ENCODE data around the gene C1orf159. TPM values are rescaled to one million over a fixed set of nuclear protein-coding genes. Genes with fewer than 3 reads are reported as not detected.

The C1orf159 gene
- total and polyA plus RNA-seq, 9 of the 15 experiments (the other 6 are each of a cell fraction or from before 2014, with no cell fraction given), result 0.28 to 54.9 (median 10.6) TPM

DNA sequence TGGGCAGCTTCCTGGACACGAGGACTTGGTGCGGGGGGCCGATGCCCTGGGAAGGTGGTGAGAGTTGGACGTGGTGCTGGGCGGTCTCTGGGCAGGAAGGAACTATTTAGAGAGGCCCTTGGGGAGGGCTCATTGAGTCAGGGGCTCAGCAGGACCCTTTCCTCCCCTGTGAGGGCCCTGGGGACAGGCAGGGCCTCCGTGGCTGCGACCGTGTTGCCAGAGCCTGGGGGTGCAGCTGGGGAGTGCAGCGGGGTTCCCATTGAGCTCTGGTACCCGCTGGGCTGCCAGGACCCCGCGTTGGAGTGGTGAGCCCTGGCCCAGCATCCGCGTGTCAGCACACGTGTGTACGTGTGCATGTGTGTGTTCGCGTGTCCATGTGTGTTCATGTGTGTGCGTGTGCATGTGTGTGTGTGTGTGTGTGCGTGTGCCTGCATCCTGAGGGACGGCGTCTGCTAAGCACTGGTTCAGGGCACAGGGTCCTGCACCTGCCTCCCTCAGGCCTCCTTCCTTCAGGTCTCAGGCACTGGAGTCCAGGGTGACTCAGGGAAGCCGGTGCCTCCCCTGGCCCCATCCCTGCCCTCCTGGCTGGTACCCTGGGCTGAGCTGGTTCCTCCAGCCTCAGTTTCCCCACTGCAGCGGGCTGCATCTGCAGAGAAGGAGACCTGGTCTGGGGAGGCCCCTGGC is 52.5 kb downstream of the C1orf159 start:
- peaks cover 4% of the 10 kb centered on the region for H3K9me1 ChIP-seq (ENCODE audit: control insufficient read depth, insufficient read depth, low read length)
- 60% methylated on average over 24 of the region's 24 CpGs for WGBS (ENCODE audit: insufficient coverage, low coverage, missing lambda C conversion rate)
- H3K27me3 ChIP-seq (ENCODE audit: control insufficient read depth in 2 of 2, insufficient read depth in 2 of 2, low read length in 2 of 2), result no peaks in the 10 kb centered on the region
- peak overlapping the region; percentile 34 for H3K4me3 ChIP-seq
- H3K27ac ChIP-seq (ENCODE audit: extremely low read depth, low read depth, low read length), result peak overlapping the region; percentile 84; the same call in 2 of the 3 replicates
- no peak for DNase-seq (ENCODE audit: extremely low read depth in 1 of 4, low spot score in 3 of 4)
- H3K9ac ChIP-seq (ENCODE audit: insufficient read depth in 1 of 2, low read depth in 2 of 2, low read length in 2 of 2), result peak overlapping the region; percentile 70 to 88; a peak in 3 of 4 replicates
- no peaks in the 10 kb centered on the region; the same call in 1 of the 2 replicates for H4K20me1 ChIP-seq (replicated peaks; ENCODE audit: control insufficient read depth, insufficient read depth, low read length)
- ChIA-PET POLR2A (interaction anchor here (1.1 kb wide), 1 partner anchor 30 kb away, joined by 4 read pairs; no protein-coding TSS in a partner anchor), CTCF (ENCODE audit: low intra/inter-chr PET ratio) (interaction anchor here (3.0 kb wide), 1 partner anchor 80 kb away, joined by 27 read pairs; no protein-coding TSS in a partner anchor)
- in situ Hi-C loops (cut with MboI), result loop anchor here (10.0 kb wide), 1 partner anchor 79 kb away; the partner anchor contains the start of gene PERM1
- intact Hi-C loops (cut with micrococcal nuclease), result loop anchor here (1.0 to 5.0 kb wide), 4 partner anchors 41 to 141 kb away; partner anchors contain the start of genes AGRN, HES4 and SAMD11
- peak overlapping the region; percentile 88 for H2AFZ ChIP-seq (ENCODE audit: low read depth, low read length)
- no peak for ATAC-seq
- H3K9me3 ChIP-seq (replicated peaks; ENCODE audit: control insufficient read depth, insufficient read depth, low read depth, low read length), result no peaks in the 10 kb centered on the region
- H3K4me2 ChIP-seq (ENCODE audit: insufficient read depth, low read length), result peak overlapping the region; percentile 91
- peaks cover 50 to 87% of the 10 kb centered on the region in 2 experiments for H3K4me1 ChIP-seq (replicated peaks in 1 of 2; ENCODE audit: control insufficient read depth in 2 of 2, insufficient read depth in 2 of 2, low read length in 2 of 2)
- H3K36me3 ChIP-seq (ENCODE audit: control insufficient read depth, insufficient read depth, low read length), result no peaks in the 10 kb centered on the region
- FAIRE-seq, result no peak
- H3K79me2 ChIP-seq (ENCODE audit: control insufficient read depth, insufficient read depth, low read length), result no peaks in the 10 kb centered on the region
- no TSS peak for BruUV-seq (replicated peaks)
- TF ChIP-seq ZNF124 (CRISPR knock-in tag; IDR thresholded peaks at IDR 0.05) (0 out of 2 replicates have a peak, but pooled peaks have one; percentile 72), FOXK1 (CRISPR knock-in tag; IDR thresholded peaks at IDR 0.05; ENCODE audit: borderline replicate concordance) (peak; percentile 49; the same call in 1 of the 2 replicates), RFX1 (IDR thresholded peaks at IDR 0.05) (no peak), OTX1 (CRISPR knock-in tag; IDR thresholded peaks at IDR 0.05) (0 out of 2 replicates have a peak, but pooled peaks have one; percentile 46), ZNF830 (CRISPR knock-in tag; IDR thresholded peaks at IDR 0.05) (no peak), YY1 (IDR thresholded peaks at IDR 0.05; ENCODE audit: borderline replicate concordance in 1 of 3, control insufficient read depth in 1 of 3, extremely low read depth in 1 of 3, insufficient read depth in 3 of 3, insufficient read length in 1 of 3, insufficient replicate concordance in 2 of 3, low read depth in 1 of 3, low read length in 2 of 3) (no peak), ZBED1 (IDR thresholded peaks at IDR 0.05) (no peak), CBX5 (IDR thresholded peaks at IDR 0.05; ENCODE audit: borderline replicate concordance, low read depth) (no peak), IFI16 (CRISPR knock-in tag; IDR thresholded peaks at IDR 0.05) (no peak), ESRRA (IDR thresholded peaks at IDR 0.05; ENCODE audit: borderline replicate concordance, low read depth) (no peak), CC2D1A (IDR thresholded peaks at IDR 0.05) (0 out of 2 replicates have a peak, but pooled peaks have one; percentile 28), HES1 (IDR thresholded peaks at IDR 0.05; ENCODE audit: low read depth) (no peak), MAFF (IDR thresholded peaks at IDR 0.05; ENCODE audit: low read length) (no peak), KLF13 (tag; IDR thresholded peaks at IDR 0.05; ENCODE audit: borderline replicate concordance, low read depth) (no peak), BMI1 (IDR thresholded peaks at IDR 0.05; ENCODE audit: low read length) (no peak)
- TF ChIP-seq, protein P1, sequence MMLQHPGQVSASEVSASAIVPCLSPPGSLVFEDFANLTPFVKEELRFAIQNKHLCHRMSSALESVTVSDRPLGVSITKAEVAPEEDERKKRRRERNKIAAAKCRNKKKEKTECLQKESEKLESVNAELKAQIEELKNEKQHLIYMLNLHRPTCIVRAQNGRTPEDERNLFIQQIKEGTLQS (IDR thresholded peaks at IDR 0.05), result no peak
- TF ChIP-seq, protein P1 (CRISPR knock-in tag; conservative IDR thresholded peaks at IDR 0.05), result no peak
- TF ChIP-seq, protein P2, sequence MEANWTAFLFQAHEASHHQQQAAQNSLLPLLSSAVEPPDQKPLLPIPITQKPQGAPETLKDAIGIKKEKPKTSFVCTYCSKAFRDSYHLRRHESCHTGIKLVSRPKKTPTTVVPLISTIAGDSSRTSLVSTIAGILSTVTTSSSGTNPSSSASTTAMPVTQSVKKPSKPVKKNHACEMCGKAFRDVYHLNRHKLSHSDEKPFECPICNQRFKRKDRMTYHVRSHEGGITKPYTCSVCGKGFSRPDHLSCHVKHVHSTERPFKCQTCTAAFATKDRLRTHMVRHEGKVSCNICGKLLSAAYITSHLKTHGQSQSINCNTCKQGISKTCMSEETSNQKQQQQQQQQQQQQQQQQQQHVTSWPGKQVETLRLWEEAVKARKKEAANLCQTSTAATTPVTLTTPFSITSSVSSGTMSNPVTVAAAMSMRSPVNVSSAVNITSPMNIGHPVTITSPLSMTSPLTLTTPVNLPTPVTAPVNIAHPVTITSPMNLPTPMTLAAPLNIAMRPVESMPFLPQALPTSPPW (CRISPR knock-in tag; IDR thresholded peaks at IDR 0.05), result no peak
- TF ChIP-seq, protein P3, sequence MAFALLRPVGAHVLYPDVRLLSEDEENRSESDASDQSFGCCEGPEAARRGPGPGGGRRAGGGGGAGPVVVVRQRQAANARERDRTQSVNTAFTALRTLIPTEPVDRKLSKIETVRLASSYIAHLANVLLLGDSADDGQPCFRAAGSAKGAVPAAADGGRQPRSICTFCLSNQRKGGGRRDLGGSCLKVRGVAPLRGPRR (CRISPR knock-in tag; IDR thresholded peaks at IDR 0.05), result 0 out of 2 replicates have a peak, but pooled peaks have one; percentile 68
